Amygdala (tissue), 56 donors: ENCODE measurements around the gene PACS2.
A peak's percentile ranks its signal among the peaks of the same experiment; 100 is the strongest.

Experiments
- DNase-seq, 56 donors: peaks; one replicate each; lab custom pipeline; 2025; lab: John Stamatoyannopoulos, UW

Gene PACS2

DNA sequence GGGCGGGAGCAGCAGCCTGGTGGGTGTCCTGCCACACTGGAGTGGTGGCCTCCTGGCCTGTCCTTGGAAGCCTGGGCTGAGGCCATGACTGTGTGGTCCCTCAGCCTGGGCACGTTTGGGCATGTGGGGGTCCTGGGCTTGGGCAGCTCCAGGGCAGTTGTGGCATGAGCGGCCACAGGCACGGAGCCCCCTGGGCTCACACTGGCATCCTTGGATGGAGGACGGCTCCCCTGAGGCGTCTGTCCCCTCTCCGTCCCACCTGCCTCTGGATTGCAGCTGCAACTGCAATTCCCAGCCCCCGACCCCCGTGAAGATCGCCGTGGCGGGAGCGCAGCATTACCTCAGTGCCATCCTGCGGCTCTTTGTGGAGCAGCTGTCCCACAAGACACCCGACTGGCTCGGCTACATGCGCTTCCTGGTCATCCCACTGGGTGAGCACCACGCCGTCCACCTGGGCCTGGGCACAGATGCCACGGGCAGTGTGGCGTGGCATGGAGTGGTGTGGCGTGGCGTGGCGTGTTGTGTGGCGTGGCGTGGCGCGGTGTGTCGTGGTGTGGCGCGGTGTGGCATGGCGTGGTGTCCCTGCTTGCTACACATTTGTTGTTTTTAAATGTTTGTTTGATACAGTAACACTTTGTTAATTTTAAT, 68.7 kb downstream of the PACS2 start:
- DNase-seq: no peak

DNA sequence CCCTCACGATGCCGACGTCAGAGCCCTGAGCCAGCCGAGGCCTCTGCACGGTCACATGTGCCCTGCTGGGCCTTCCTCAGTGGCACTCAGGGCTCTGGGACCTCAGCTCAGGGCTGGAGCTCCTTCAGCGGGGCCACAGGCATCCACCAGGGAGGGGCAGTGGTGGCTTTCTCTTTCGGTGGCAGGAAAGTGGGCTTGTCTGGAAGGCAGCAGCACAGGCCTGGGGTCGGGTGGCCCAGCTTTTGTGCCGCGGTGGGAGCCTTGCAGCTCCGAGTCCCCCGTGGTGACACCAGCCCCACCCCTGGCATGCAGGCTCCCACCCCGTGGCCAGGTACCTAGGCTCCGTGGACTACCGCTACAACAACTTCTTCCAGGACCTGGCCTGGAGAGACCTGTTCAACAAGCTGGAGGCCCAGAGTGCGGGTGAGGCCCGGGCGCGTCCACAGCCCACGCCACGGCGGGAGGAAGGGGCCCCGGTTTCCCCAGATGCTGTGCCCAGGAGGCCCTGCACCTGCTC, 69.6 kb downstream of the PACS2 start:
- DNase-seq: no peak

DNA sequence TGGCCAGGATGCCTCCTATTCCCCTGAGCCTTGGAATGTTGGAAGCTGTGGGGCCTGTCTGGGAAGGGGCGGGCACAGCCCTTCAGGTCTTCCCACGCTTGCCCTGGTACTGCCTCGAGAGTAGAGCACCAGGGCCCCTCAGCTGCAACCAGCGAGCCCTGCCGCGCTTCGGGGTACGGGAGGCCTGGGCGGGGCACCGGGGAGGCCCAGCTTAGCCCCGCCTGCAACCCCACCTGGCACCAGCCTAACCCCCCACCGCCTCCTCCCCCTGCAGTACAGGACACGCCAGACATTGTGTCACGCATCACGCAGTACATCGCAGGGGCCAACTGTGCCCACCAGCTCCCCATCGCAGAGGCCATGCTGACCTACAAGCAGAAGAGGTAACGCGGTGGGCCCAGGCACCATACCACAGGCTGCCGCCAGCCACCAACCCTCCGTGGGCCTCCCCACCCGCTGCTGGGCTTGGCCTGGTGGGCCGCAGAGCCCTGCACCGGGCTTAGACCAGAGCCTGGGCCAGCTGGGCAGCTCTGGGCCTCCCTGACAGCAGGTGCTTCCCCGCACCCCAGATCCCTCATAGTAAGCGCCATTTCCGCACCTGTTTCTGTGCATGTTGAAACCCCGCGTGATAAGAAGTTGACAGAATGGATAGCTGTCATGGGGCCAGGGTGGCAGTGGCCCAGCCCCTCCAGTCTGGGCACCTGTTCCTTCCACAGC, 70.2 kb downstream of the PACS2 start:
- no peak for DNase-seq

DNA sequence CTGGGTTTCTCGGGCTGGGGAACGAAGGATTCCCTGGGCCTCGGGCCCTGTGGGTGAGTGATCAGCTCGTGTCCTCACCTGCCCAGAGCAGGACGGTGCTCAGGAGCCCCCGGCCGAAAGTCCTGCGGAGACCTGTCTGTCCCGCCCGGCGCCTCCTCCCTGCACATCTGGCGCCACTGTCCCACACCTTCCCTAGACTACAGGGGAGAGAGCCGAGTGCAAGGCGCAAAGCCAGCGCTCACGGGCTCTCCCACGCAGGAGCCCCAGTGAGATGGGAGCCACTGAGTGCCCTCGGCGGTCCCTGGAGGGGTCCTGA, 70.7 kb downstream of the PACS2 start:
- DNase-seq: no peak

DNA sequence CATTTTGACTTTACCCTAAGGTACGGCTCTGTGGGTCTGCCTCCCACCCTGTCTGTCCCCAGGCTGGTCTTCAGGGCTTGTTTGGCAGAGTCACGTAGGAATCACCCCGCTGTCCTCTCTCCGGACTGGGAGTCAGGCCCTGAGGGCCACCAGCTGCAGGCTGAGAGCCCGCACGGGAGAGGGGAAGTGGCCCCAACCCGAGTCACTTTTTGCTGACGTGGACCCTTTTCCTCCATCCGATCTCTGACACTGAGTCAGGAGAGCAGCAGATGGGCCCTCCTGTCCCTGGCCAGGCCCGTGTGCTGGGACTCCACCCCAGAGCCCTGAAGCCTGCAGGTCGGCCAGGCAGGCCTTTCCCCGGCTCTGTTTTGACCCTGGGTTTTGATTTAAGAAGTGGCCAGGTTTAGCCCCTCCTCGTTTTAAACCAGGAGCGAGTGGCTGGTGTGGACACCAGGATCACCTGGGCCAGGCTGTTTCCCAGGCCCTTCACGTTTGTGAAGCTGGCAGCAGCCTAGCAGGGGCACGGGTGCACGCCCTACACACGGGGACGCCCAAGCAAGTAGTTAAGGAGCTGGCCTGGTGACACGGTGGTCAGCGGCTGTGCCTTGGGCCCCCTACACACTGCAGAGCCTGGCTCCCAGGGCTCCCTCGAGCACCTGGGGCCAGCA, 71.3 kb downstream of the PACS2 start:
- DNase-seq: no peak

DNA sequence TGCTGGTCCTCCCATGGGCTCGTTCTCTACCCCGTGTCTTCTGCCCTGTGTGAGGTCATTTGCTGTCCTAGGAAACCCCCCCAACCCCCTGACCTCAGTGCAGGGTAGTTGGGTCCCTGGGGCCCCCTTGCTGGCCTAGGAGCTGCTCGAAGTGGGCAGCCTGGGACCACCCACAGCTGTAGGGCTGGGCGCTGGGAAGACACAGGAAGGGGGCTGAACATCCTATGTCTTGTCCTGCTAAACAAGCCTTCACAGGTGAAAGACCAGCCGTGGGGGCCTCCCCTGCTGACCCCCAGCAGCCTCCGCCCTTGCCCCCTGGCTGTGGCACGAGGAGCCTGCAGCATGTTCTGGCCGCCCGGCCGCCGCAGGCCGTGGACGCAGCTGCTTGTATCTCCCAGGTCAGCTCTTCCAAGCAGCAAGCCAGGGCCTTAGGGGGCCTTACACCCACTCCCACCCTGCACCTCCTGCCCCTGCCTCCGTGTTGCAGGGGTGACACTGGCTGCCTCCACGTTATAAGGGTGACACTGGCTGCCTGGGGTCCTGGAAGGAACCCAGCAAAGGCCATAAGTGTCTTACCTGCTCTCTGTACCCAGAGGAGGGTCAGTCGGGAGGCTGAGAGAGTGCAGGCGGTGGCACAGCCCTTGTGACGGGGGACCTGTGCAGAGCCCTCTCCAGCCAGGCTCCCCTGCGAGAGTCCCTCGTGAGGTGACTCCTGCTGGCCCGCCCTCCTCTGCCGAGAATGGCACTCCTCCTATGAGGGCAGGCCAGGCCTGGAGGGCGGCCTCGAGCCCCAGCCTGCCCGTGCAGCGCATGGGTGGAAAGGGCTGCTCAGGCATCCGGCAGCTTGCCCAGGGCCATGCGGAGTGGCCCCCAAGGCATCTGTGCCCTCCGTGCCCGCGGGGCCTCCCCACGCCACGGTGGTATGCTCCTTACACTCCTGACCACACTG, 72.3 kb downstream of the PACS2 start:
- DNase-seq: no peak

DNA sequence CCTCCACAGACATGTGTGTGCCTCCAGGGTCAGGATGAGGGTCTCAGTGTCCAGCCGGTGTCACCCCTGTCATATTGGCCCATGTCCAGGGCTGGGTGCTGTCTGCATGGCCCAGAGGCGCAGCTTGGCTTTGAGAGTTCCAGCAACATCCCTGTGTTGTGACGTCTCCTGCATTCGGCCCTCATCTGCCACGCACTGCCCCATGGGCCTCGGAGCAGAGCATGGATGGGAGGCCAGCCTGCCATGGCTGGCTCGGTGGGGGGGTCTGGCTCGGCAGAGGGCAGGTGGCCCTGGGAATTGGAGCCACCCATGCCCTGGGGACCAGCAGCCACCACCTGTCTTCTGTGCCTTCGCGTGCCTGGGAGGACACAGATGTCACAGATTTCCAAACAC, 73.0 kb downstream of the PACS2 start:
- no peak for DNase-seq

DNA sequence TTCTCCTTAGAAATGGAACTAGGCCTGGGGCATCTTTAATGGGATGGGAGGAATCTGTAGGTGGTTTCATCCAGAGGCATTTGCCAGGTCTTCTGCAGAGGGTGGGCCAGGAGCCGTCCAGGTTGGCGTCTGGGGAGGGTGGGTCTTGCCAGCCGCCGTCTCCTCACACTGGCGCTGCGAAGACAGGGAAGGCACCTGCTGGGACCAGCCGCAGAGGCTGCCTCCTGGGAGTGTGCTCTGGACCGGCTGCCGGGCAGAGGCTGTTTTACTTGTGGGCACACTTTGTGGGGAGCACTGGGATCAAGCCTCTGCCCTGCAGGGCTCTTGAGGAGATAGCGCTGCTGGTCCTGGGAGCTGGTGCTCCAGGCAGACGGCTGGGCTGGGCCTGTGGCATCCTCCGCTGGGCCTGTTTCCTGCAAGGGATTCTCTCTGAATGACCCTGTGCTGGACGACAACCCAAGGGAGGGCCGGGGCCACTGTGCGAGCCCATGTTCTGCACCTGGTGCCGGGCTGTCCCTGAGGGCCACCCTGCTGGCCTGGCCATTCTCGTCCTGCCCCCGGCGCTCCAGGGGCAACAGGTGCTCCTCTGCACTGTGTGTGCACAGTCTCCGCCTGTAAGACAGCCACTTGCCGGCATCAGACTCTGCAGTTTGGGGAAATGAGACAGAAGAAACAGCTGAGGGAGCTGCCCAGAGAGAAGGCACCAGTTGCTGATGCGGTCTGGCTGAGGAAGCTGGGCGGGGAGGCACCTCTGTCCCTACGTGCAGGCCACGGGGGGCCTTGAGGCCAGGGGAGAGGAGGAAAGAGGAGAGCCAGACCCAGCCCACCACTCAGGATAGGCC, 73.8 kb downstream of the PACS2 start:
- DNase-seq: no peak

DNA sequence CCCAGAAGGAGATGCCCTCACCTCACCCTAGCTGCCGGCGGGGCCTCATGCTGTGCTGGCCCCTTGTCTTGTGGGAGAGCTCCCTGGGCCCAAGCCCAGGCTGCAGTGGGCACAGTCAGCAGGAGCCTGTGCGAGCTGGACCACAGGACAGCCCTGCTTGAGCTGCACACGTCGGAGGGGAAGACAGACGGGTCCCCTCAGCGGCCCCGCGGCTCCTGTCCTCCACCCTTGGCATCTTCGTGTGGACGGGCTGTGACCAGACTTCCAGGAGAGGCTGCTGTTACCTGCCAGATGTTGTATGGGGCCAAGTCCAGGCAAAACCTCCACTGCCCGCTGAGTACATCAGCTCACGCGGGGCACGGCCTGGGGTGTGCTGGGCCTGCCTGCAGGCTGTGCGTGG, 74.4 kb downstream of the PACS2 start:
- DNase-seq: no peak

DNA sequence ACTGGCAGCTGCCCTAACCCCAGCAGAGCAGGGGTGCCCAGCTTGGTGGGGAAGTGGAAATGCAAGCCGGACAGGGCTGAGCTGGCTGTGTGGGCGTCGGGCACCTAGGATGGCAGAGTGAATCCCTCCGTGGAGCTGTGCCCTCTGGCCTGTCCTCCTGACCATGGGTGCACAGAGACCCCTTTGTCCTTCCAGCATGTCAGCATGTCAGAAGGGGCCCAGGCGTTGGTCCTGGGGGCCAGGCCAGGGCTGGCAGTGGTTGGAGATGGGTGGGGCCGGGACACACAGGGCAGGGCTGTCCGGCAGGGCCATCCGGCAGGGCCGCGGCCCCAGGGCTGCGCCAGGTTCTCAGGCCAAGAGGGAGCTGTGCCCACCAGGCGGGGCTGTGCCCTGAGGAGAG, 75.0 kb downstream of the PACS2 start:
- peak in 7 of 56 donors; percentile 29 to 48 (median 33) for DNase-seq

DNA sequence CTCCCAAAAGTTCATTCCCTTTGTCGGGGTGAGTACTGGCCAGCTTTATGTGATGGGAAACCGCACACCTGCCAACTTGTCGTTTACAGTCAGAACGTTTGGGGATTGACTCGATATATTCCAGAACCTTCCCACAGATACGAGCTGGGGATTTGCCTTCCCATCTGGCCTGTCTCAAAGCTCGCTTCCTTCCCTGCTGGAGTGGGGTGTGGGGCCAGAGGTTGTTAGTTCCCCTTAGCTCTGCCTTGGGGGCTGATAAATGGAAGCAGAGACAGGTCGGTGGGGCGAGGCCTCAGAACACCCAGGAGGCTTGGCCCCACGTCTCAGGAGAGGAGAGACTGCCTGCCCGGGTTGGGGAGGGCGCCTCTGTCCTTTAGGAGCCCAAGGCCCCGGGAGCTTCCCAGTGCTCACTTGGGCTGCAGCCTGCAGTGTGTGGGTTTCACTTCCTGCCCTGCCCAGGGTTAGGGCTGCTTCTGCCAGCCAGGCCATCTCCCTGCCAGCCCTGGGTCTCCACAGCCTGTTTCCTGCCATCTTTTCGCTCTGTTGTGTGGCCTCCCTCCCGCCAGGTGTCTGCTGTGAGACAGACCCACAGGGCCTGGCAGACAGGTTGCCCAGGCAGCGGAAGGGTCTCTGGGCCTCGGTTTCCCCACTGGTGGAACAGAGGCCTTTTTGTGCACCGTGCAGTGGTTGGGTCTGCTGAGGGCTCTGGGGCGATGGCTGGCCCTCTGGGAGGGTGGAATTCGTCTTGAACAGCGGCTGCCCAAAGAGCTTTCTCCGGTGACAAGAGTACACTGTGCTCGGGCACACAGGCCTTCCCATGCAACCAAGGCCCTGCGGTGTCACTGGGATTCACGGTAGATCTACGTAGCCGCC, 75.7 kb downstream of the PACS2 start:
- DNase-seq: peak in 3 of 56 donors; percentile 32 to 38 (median 33)

DNA sequence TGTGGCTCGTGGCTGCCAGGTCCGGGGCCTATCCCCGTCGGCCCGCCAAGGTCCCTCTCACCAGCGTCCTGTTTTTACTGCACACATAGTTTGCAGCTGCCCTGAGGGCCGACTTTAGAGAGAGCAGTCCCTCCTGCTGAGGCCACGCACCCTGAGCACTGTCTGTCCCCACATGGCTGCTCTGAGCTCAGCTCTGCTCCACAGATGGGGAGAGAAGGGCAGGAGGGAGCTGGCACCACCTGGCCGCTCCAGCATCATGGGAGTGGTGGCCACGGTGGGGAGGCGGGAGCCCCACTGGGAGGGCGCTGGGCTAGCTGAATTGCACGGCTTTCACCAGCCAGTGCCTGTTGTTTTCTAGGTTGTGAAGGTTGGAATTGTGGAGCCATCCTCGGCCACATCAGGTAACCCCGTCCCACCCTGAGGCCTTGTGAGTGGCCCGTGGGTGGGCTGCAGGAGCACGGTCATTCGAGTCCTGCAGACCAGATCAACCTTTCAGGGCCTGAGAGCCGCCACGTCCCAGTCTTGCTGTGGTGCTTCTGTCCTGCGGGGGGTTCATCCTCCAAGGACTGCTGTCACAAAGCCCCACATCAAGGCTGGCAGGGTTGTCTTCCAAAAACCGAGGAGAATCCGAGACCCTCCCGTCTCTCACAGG, 76.4 kb downstream of the PACS2 start:
- DNase-seq: no peak

DNA sequence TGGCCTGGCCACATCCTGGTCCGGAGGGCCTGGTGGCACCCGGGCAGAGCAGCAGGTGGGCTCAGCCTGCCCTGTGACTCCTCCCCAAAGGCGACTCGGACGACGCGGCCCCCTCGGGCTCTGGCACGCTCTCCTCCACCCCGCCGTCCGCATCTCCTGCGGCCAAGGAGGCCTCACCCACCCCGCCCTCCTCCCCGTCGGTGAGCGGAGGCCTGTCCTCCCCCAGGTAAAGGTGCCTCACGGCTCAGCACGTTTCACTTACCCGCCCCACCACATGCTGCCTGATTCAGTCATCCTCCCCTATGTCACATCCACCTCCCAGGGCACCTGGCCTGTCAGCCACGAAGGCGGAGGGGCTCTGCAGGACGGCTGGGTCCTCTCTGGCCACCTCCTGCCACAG, 77.0 kb downstream of the PACS2 start:
- no peak for DNase-seq

DNA sequence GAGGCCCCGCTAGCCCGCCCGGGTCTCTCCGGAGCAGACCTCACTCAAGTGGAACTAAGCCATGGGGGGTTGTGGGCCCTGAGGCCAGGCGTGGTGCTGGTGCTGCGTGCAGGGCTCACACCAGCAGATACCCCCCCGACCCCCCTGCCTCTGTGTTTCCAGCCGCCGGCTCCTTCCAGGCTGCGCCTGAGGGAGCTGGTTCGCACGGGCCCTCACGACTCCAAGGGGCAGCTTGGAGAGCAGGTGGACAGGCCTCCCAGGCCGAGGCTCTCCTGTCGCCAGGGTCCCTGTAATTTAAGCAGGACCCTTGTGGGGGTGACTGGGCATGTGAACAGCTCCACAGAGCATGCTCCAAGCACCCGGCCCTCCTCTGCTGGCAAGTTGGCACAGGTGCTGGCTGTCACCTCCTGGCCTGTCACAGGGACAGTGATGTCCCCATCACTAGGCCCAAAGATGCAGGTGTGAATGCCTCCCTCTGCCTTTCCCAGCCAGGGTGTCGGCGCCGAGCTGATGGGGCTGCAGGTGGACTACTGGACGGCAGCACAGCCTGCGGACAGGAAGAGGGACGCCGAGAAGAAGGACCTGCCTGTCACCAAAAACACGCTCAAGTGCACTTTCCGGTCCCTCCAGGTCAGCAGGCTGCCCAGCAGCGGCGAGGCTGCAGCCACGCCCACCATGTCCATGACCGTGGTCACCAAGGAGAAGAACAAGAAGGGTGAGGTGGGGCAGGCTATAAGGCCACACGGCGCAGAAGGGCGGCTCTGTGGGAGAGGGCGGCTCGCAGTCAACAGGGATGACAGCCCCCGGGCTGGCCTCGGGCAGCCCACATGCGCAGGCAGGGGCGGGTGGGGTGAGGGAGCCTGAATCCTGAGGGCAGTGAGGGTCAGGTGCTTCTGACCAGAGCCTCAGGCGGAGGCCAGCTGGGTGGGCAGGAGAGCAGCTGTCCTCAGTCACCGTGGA, 77.9 kb downstream of the PACS2 start:
- DNase-seq: no peak

DNA sequence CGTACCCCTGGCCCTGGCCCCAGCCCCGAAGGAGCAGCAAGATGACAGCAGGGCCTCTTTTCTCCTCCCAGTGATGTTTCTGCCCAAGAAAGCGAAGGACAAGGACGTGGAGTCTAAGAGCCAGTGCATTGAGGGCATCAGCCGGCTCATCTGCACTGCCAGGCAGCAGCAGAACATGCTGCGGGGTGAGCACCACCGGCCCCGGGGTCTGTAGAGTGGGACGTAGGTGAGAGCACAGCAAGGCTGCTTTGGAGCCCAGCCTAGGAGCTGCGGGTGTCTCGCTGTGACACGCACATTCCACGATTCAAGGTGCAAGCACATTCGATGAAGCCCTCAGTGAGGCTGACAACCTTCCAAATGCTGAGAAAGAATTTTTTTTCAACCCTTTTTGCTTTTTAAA, 78.6 kb downstream of the PACS2 start:
- no peak for DNase-seq

DNA sequence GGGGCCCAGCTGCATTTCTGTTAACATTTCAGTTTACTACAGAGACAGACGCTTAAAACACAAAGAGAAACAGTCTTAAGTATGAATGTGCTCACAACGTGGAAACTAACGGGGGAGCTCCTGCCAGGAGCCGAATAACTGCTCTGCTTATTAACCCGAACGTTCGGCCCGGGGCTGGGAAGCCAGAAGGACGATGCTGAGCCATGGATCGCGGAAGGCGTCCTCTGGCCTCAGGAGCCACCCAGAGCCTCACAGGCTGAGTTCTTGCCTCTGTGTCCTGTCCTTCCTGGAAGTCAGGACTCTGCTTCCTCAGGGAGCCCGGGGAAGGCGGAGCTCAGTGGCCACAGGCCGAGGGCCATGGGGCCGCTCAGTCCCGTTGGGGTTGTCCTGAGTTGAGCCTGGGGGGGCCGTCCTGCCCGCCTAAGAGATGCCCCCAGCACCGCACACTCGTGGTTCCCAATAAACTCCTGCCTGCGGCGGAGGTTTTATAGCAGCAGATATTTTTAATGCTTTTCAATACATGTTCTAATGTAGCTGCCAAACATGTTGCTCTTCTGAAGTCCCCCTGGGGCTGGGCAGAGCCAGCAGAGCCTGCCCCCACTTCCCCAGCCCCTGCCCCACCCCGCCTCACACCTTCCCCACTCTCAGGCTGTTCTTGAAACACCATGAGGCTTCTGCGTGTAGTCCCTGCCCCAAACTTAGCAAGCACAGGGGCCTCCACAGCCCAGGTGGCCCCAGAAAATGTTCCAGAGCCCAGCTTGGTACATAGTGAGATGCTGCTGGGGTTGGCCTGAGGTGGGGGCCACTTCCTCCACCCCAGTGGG, 80.4 kb downstream of the PACS2 start:
- DNase-seq: peak in 1 of 56 donors; percentile 19
